ENCODE data around the gene RNF224. TPM values are rescaled to one million over a fixed set of nuclear protein-coding genes. Genes with fewer than 3 reads are reported as not detected.

RNF224 gene
- total RNA-seq, 1 experiment from 2014 or later, result 0.30 TPM

GRCh38 chr9:137255448-137256114 lies 28.3 kb downstream of the RNF224 start:
- Histone ChIP-seq H3K27ac (ENCODE audit: low read depth, low read length) (peak overlapping the region; percentile 91), H3K9ac (ENCODE audit: low read length) (peak overlapping the region; percentile 88), H2AFZ (ENCODE audit: low read depth, low read length, poor library complexity, severe bottlenecking) (peak overlapping the region; percentile 45), H3K9me3 (ENCODE audit: control insufficient read depth in 1 of 2, insufficient read depth in 1 of 2, low read depth in 1 of 2, low read length in 2 of 2) (no peaks in the 10 kb centered on the region), H3K4me2 (ENCODE audit: low read length) (peak overlapping the region; percentile 93), H3K27me3 (ENCODE audit: insufficient read depth, low read length) (no peaks in the 10 kb centered on the region), H3K36me3 (ENCODE audit: control insufficient read depth in 1 of 2, insufficient read depth in 2 of 2, low read length in 2 of 2) (peaks cover 17 to 22% of the 10 kb centered on the region in 2 experiments), H3K4me1 (ENCODE audit: control insufficient read depth in 1 of 2, insufficient read depth in 2 of 2, low read length in 2 of 2) (peaks cover 21 to 42% of the 10 kb centered on the region in 2 experiments), H4K20me1 (ENCODE audit: insufficient read depth) (no peaks in the 10 kb centered on the region), H3K4me3 (replicated peaks in 1 of 2; ENCODE audit: low read depth in 1 of 2, low read length in 2 of 2) (peak overlapping the region; percentile 97 to 100), H3K9me2 (ENCODE audit: insufficient read depth) (no peaks in the 10 kb centered on the region), H3K79me2 (ENCODE audit: insufficient read depth, low read length) (peaks cover 36% of the 10 kb centered on the region)
- CTCF ChIA-PET, result interaction anchor here (1.3 to 1.5 kb wide), 4 partner anchors 19 to 67 kb away, joined by 3 to 6 read pairs (median 4); partner anchors contain the start of genes ANAPC2, NRARP and SSNA1
- intact Hi-C loops (cut with micrococcal nuclease), result loop anchor here (1.0 kb wide), 1 partner anchor 14 kb away; the partner anchor contains the start of gene TUBB4B
- TF ChIP-seq YY1 (IDR thresholded peaks at IDR 0.05; ENCODE audit: extremely low read depth, insufficient replicate concordance, low read depth, low read length), result no peak
- TF ChIP-seq CBX3 (IDR thresholded peaks at IDR 0.05; ENCODE audit: low read depth), result no peak
- peak; percentile 75; the same call in 1 of the 2 replicates for TF ChIP-seq ZFX (IDR thresholded peaks at IDR 0.05)
- TF ChIP-seq MAX (IDR thresholded peaks at IDR 0.05), result no peak
- no TSS peak for BruUV-seq (replicated peaks)
- peak; percentile 69 for ATAC-seq
- no peak for DNase-seq (ENCODE audit: low read depth, low spot score)
- RAD21 ChIA-PET (ENCODE audit: low non-redundant PET in 1 of 2, low total read pairs in 2 of 2, uncharacterized antibody in 2 of 2, unreplicated experiment in 2 of 2), result no interaction called here
- POLR2A ChIA-PET, result interaction anchor here (1.7 to 5.9 kb wide), 3 partner anchors 13 to 22 kb away, joined by 5 to 39 read pairs (median 13); partner anchors contain the start of genes TOR4A and TUBB4B

GRCh38 chr9:137256362-137256761 lies 29.1 kb downstream of the RNF224 start:
- intact Hi-C loops (cut with micrococcal nuclease), result no loop called here
- Histone ChIP-seq H3K4me3 (replicated peaks in 1 of 2; ENCODE audit: low read depth in 1 of 2, low read length in 2 of 2) (peak overlapping the region; percentile 97 to 100), H3K9me2 (ENCODE audit: insufficient read depth) (no peaks in the 10 kb centered on the region), H4K20me1 (ENCODE audit: insufficient read depth) (no peaks in the 10 kb centered on the region), H2AFZ (ENCODE audit: low read depth, low read length, poor library complexity, severe bottlenecking) (no peak overlapping the region), H3K4me1 (ENCODE audit: control insufficient read depth in 1 of 2, insufficient read depth in 2 of 2, low read length in 2 of 2) (peaks cover 21 to 42% of the 10 kb centered on the region in 2 experiments), H3K9me3 (ENCODE audit: control insufficient read depth in 1 of 2, insufficient read depth in 1 of 2, low read depth in 1 of 2, low read length in 2 of 2) (no peaks in the 10 kb centered on the region), H3K27ac (ENCODE audit: low read depth, low read length) (peak overlapping the region; percentile 91; the same call in 1 of the 2 replicates), H3K9ac (ENCODE audit: low read length) (peak overlapping the region; percentile 88), H3K4me2 (ENCODE audit: low read length) (peak overlapping the region; percentile 93), H3K79me2 (ENCODE audit: insufficient read depth, low read length) (peaks cover 36% of the 10 kb centered on the region), H3K27me3 (ENCODE audit: insufficient read depth, low read length) (no peaks in the 10 kb centered on the region), H3K36me3 (ENCODE audit: control insufficient read depth in 1 of 2, insufficient read depth in 2 of 2, low read length in 2 of 2) (peaks cover 17 to 22% of the 10 kb centered on the region in 2 experiments)
- ChIA-PET POLR2A (interaction anchor here (1.9 to 5.9 kb wide), 2 partner anchors 16 to 21 kb away, joined by 5 to 39 read pairs; partner anchors contain the start of genes TOR4A and TUBB4B), CTCF (no interaction called here), RAD21 (ENCODE audit: low non-redundant PET in 1 of 2, low total read pairs in 2 of 2, uncharacterized antibody in 2 of 2, unreplicated experiment in 2 of 2) (no interaction called here)
- TSS peak; percentile 44 for BruUV-seq (replicated peaks)
- no peak for ATAC-seq
- no peak for DNase-seq (ENCODE audit: low read depth, low spot score)
- TF ChIP-seq CTCF (IDR thresholded peaks at IDR 0.05 in 2 of 3, conservative IDR thresholded peaks at IDR 0.05 in 1 of 3; ENCODE audit: borderline replicate concordance in 1 of 3, insufficient read depth in 1 of 3, low read depth in 2 of 3, low read length in 2 of 3) (no peak), EGR1 (IDR thresholded peaks at IDR 0.05; ENCODE audit: low read depth) (no peak), ATF3 (IDR thresholded peaks at IDR 0.05) (no peak), SP1 (IDR thresholded peaks at IDR 0.05; ENCODE audit: low read depth) (no peak), MAX (IDR thresholded peaks at IDR 0.05) (no peak), SIN3A (IDR thresholded peaks at IDR 0.05; ENCODE audit: low read depth) (no peak), EZH2 (IDR thresholded peaks at IDR 0.05) (no peak), ZNF274 (IDR thresholded peaks at IDR 0.05; ENCODE audit: low read depth, low read length) (no peak), YY1 (IDR thresholded peaks at IDR 0.05; ENCODE audit: extremely low read depth, insufficient replicate concordance, low read depth, low read length) (no peak), TCF7L2 (IDR thresholded peaks at IDR 0.05; ENCODE audit: borderline replicate concordance, extremely low read depth, insufficient read depth, insufficient read length) (no peak), ZBTB33 (IDR thresholded peaks at IDR 0.05; ENCODE audit: extremely low read depth, insufficient replicate concordance, low read length) (no peak)

Data from HCT116 (cell line).